Measurements from ENCODE around the gene RNF182.
"Not testable (repeated sequence)": the region's sequence is repeated elsewhere in the genome, so short reads cannot be mapped to it uniquely, and the experiment has no call there.

The RNF182 gene

GRCh38 chr6:14004258-14004657 is 79.5 kb downstream of the RNF182 start:
- no peak for DNase-seq

- DNase-seq, result no peak
Measured at GRCh38 chr6:14008809-14009208, 84.1 kb downstream of the RNF182 start.

- DNase-seq, result no peak
Measured at GRCh38 chr6:14009431-14009830, 84.7 kb downstream of the RNF182 start.

GRCh38 chr6:14010275-14010674 is 85.5 kb downstream of the RNF182 start:
- no peak for DNase-seq

- DNase-seq, result no peak
Measured at GRCh38 chr6:14012313-14013030, 87.7 kb downstream of the RNF182 start.

DNA sequence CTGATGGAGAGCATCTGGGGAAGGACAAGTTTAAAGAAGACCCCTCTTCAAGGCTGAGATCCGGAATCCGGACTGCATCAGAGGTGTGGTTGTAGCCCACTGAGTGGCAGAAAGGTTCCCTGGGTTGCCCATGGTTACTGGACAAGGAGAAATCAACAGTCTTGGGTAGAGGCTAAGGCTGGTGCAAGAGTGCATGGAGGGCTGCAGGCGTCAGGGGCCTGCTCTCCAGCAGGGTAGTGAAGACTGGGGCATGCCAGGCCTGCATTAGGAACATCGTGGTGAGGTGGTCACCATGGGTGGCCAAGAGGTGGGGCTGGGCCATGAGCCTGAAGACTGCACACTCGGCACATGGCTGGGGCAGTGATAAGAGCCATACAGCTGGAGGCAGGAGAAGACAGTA is 91.2 kb downstream of the RNF182 start:
- DNase-seq, result no peak

- no peak for DNase-seq
Measured at GRCh38 chr6:14016432-14016831, 91.7 kb downstream of the RNF182 start.

DNA sequence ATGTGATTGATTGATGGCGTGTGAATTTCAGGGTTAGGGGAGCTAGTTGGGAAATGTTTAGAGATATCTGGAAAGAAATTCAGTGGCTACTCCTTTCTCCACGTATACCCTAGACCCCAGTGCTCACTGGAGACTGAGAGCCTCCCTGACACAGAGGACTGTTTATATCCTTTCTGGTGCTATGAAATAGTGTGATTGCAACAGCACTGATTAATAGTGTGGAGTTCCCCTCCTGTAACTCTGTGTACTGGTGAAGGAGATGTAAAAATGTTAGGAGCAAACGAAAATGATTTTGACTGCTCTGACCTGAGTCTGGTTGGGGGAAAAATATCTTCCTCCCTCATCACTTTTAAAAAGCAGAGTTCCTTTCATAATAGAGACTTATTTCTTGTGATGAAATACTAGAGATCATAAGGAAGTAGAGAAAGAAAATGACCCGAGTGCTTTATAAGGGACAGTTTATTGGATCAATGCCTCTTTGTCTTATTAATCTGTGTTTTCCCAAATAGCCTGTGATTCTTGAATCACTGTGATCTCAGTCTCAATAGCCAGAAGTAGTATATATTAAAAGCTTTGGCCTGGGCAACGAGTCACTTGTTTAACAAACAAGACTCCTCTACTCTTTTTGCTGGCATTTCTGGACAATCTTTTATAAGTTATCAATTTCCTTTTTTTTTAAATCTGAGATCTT is 92.3 kb downstream of the RNF182 start:
- no peak for DNase-seq

DNA sequence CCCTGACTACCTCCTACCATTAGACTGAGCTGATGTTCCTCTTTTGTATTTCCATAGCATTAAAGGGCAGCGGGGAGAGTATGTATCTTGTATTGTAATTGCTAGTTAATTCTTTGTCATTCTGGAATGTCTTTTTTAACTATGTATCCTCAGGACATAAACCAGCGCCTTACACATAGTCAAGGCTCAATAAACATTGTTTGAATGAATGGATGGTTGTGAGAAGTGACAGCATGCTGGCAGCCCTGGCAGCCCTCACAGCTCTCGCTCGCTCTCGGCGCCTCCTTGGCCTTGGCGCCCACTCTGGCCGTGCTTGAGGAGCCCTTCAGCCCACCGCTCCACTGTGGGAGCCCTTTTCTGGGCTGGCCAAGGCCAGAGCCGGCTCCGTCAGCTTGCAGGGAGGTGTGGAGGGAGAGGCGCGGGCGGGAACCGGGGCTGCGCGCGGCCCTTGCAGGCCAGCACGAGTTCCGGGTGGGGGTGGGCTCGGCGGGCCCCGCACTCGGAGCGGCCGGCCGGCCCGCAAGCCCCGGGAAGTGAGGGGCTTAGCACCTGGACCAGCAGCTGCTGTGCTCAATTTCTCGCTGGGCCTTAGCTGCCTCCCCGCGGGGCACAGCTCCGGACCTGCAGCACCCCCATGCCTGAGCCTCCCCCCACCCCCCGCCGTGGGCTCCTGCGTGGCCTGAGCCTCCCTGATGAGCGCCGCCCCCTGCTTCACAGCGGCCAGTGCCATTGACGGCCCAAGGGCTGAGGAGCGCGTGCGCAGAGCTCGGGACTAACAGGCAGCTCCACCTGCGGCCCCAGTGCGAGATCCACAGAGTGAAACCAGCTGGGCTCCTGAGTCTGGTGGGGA is 93.1 kb downstream of the RNF182 start:
- DNase-seq, result no peak

DNA sequence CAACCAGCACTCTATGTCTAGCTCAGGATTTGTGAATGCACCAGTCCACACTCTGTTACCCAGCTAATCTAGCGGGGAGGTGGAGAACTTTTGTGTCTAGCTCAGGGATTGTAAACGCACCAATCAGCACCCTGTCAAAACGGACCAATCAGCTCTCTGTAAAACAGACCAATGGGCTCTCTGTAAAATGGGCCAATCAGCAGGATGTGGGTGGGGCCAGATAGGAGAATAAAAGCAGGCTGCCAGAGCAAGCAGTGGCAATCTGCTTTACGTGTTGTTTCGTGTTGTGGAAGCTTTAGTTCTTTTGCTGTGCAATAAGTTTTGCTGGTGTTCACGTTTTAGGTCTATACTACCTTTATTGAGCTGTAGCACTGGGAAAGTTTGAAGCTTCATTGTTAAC is 93.8 kb downstream of the RNF182 start:
- not testable (repeated sequence) for DNase-seq

- no peak for DNase-seq
Measured at GRCh38 chr6:14020551-14020950, 95.8 kb downstream of the RNF182 start.

- no peak for DNase-seq
Measured at GRCh38 chr6:14021449-14021848, 96.7 kb downstream of the RNF182 start.

GRCh38 chr6:14022673-14023072 is 97.9 kb downstream of the RNF182 start:
- no peak for DNase-seq

DNA sequence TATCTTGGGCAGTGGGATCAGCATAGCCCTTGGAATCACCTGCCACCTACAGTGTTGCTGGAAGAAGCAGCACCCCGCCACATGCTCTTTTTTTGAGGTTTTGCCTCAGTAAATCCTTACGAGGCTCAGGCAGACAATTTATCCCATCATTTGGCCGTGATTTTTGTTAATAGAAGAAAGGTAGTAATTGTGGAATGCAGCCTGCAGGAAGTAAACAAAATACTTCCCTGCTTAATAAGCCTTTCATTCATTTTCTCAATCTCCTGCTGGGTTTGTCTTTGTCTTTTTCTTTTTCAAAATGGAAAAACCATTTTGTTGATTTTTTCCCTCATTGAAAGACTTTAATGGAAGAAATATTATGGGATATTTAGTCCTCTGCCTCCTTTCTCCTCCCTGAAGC is 99.1 kb downstream of the RNF182 start:
- DNase-seq, result no peak

DNA sequence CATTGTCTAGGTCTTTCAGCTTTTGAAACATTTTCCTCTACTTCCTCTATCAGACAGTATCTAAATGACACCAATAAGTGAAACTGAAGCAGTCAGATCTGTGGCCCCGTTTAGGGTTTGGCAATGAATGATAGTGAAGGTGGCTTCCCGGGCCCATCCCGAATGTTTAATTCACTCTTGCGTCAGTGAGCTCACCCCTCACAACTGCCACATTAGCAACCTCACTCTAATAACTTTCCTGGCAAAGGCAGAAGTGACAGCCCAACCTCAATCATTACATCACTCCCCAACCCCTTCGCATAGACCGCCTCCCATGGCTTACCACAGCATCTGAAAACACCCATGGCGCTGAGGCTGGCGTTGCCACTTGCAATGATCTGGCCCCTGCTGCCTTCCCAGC is 100.4 kb downstream of the RNF182 start:
- DNase-seq, result no peak

GRCh38 chr6:14026831-14027539 is 102.2 kb downstream of the RNF182 start:
- no peak for DNase-seq

DNA sequence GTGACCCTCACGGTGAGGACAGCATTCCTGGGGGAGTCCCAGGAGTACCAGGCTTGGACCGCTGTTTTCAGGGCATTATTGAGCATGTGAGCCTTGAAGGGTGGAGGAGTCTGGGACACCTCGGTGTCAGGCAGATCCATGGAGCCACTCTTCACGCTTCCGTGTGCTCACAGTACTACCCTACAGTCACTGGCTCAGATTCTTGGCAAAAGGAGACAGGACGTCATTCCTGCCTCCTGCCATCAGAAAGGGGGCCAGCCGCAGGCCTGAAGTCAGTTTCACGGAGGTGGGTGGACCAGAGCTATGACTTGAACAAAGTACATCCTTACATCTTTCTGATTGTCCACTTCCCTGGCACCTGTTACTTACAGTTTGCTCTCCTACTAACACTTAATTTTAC is 103.9 kb downstream of the RNF182 start:
- DNase-seq, result no peak

GRCh38 chr6:14029605-14030004 is 104.9 kb downstream of the RNF182 start:
- no peak for DNase-seq
